ENCODE data around the gene NFATC2.

GRCh38 chr20:51487565-51488268 is 54.8 kb downstream of the NFATC2 start:
- TF ChIP-seq SIN3A (IDR thresholded peaks at IDR 0.05; ENCODE audit: borderline replicate concordance, insufficient read depth, low read length) (no peak), POLR2AphosphoS5 (IDR thresholded peaks at IDR 0.05; ENCODE audit: low read depth, low read length) (no peak)

Measured in PFSK-1 (cell line).